K562 (cell line): ENCODE data around the gene ERICH6. TPM values are rescaled to one million over a fixed set of nuclear protein-coding genes. Genes with fewer than 3 reads are reported as not detected.
A peak's percentile ranks its signal among the peaks of the same experiment; 100 is the strongest.

ENCODE experiments used
- ARNT ChIP-seq, 2 experiments: fragments of 450-650 bp; IDR thresholded peaks; 2 replicates each; pipeline ENCODE4 v1.6.1; 2016; ENCODE audit warnings: mild to moderate bottlenecking in 1 of 2
- CREB5 ChIP-seq: fragments of 250-450 bp; sonication (Bioruptor Pico); IDR thresholded peaks from 2 replicates; pipeline ENCODE4 v1.5.0; 2020; ENCODE audit warnings: mild to moderate bottlenecking
- CXXC5 ChIP-seq: fragments of 250-450 bp; sonication (Bioruptor Pico); IDR thresholded peaks from 2 replicates; pipeline ENCODE4 v1.8.0; 2022; ENCODE audit warnings: inconsistent platforms, mild to moderate bottlenecking, moderate library complexity
- NFE2 ChIP-seq: IDR thresholded peaks from 2 replicates; pipeline ENCODE4 v1.6.1; 2014; ENCODE audit warnings: antibody characterized with exemption, low read depth
- PKNOX1 ChIP-seq: fragments of 450-650 bp; IDR thresholded peaks from 2 replicates; pipeline ENCODE4 v1.6.1; 2016
- RBM25 ChIP-seq: fragments of 200-400 bp; formaldehyde crosslinking; IDR thresholded peaks from 2 replicates; pipeline ENCODE4 v1.6.1; 2018; ENCODE audit warnings: low read length, low read depth, moderate library complexity; ENCODE audit not compliant: severe bottlenecking
- SUPT5H ChIP-seq: fragments of 450-650 bp; IDR thresholded peaks from 2 replicates; pipeline ENCODE4 v1.6.1; 2016
- TCF3 ChIP-seq: sonication (generic); formaldehyde crosslinking; IDR thresholded peaks from 2 replicates; pipeline ENCODE4 v1.4.0; 2020; ENCODE audit warnings: mild to moderate bottlenecking, missing genetic modification reagents
- ZBTB34 ChIP-seq: fragments of 250-450 bp; sonication (Bioruptor Pico); IDR thresholded peaks from 2 replicates; pipeline ENCODE4 v1.8.0; 2021; ENCODE audit warnings: mild to moderate bottlenecking, moderate library complexity
- ZNF212 ChIP-seq: fragments of 450-650 bp; formaldehyde crosslinking; IDR thresholded peaks from 2 replicates; pipeline ENCODE4 v1.4.0; 2020; ENCODE audit warnings: mild to moderate bottlenecking
- ZNF436 ChIP-seq: fragments of 250-450, 450-650 bp; sonication (Bioruptor Pico); formaldehyde crosslinking; IDR thresholded peaks from 2 replicates; pipeline ENCODE4 v1.7.0; 2020; ENCODE audit warnings: mild to moderate bottlenecking
- ZNF740 ChIP-seq, 3 experiments: fragments of 200-800 bp in 1 of 3; sonication (Bioruptor generic) in 1 of 3; sonication (generic) in 1 of 3; formaldehyde crosslinking in 1 of 3; IDR thresholded peaks; 2 replicates each; pipeline versions ENCODE4 v1.6.1 to v1.8.0; 2016 to 2022; ENCODE audit warnings: mild to moderate bottlenecking in 2 of 3, missing compliant biosample characterization in 2 of 3, missing genetic modification characterization in 2 of 3, missing genetic modification reagents in 1 of 3
- polyA plus RNA-seq, 8 experiments: library from polyadenylated mRNA; depleted of rRNA in 4 of 8; stranded (reverse) in 5 of 8; unstranded in 3 of 8; fragments of >200 nt; fragmentation: Nextera tagmentation in 2 of 8; fragmentation: Illumina TruSeq in 1 of 8; extraction: Ambion mirVana in 2 of 8; extraction: Trizol in 1 of 8; gene quantifications; 2 replicates each; pipeline versions ENCODE4 v1.2.1 to v1.2.3, GENCODE V29; 2011 to 2014; ENCODE audit warnings: inconsistent platforms in 1 of 8, missing spikeins in 1 of 8
- total RNA-seq, 7 experiments: library from RNA; depleted of rRNA in 6 of 7; stranded (reverse); fragments of >200 nt in 6 of 7; fragmentation: Illumina TruSeq in 2 of 7; extraction: Trizol in 2 of 7; gene quantifications; 2 replicates each; pipeline versions ENCODE4 v1.2.1 to v1.2.3, GENCODE V29; 2011 to 2021; ENCODE audit warnings: low replicate concordance in 1 of 7
- TF ChIP-seq, protein P1 (sequence below): fragments of 450-650 bp; IDR thresholded peaks from 2 replicates; pipeline ENCODE4 v1.6.1; 2016; ENCODE audit warnings: antibody characterized with exemption
- TF ChIP-seq, protein P2 (sequence below): fragments of 200-800 bp; sonication (Bioruptor generic); IDR thresholded peaks from 2 replicates; pipeline ENCODE4 v1.6.1; 2017; ENCODE audit warnings: missing genetic modification characterization, missing compliant biosample characterization
- TF ChIP-seq, protein P3 (sequence below): fragments of 250-450 bp; sonication (Bioruptor Pico); IDR thresholded peaks from 2 replicates; pipeline ENCODE4 v1.4.0; 2020

The ERICH6 gene
- total and polyA plus RNA-seq, 9 of the 15 experiments (the other 6 are each of a cell fraction or from before 2014, with no cell fraction given) = not detected

DNA sequence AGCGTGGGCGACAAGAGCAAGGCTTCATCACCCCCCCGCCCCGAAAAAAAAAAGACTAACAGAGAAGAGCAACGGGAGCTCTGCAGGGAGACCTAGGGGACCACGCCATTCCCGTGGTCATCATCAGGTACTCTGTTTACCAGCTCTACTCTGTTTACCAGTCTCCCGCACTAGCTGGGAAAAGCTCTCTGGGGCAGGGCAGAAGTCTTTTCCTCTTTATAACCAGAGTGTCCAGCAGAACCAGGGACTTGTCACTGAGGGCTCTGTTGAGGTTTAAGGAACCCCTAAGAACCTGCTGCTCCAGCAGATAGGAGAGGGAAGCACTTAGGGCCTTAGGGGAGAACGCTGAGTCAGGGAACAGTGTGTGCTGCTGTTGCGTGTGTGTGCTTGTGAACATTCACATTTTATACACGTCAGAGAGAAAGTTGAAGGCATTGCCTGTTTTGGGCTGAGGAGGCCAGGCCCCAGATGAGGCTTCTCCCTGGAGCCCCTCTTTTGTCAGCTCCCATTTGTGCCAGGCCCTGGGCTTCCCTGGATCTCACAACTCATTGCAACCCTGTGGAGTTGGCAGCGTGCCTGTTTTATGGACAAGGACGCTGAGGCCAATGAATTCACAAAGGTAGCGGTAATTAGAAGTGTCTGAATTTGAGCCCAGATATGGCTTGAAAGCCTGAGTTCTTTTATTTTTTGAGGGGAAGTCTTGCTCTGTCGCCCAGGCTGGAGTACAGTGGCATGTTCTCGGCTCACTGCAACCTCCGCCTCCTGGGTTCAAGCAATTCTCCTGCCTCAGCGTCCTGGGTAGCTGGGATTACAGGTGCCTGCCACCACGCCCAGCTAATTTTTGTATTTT lies 24.2 kb upstream of the ERICH6 start (continued):
- TF ChIP-seq RBM25 (no peak), ARNT (IDR thresholded peaks at IDR 0.05) (0 out of 4 replicates have a peak, but pooled peaks of 1 of the 2 experiments have one; percentile 32), NFE2 (peak; percentile 96), TCF3 (CRISPR knock-in tag) (peak; percentile 87), ZNF212 (CRISPR knock-in tag) (no peak), PKNOX1 (peak; percentile 19; the same call in 1 of the 2 replicates), CXXC5 (peak; percentile 47; the same call in 1 of the 2 replicates), CREB5 (CRISPR knock-in tag) (no peak), SUPT5H (0 out of 2 replicates have a peak, but pooled peaks have one; percentile 21), ZNF740 (CRISPR knock-in tag; IDR thresholded peaks at IDR 0.05) (no peak), ZNF740 (tag; IDR thresholded peaks at IDR 0.05) (peak in 1 of 2 experiments; percentile 64; a peak in 1 of 4 replicates), ZBTB34 (no peak), ZNF436 (no peak)
- TF ChIP-seq, protein P1, sequence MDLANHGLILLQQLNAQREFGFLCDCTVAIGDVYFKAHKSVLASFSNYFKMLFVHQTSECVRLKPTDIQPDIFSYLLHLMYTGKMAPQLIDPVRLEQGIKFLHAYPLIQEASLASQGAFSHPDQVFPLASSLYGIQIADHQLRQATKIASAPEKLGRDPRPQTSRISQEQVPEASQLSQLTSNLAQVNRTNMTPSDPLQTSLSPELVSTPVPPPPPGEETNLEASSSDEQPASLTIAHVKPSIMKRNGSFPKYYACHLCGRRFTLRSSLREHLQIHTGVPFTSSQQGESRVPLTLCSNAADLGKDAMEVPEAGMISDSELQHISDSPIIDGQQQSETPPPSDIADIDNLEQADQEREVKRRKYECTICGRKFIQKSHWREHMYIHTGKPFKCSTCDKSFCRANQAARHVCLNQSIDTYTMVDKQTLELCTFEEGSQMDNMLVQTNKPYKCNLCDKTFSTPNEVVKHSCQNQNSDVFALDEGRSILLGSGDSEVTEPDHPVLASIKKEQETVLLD = no peak
- TF ChIP-seq, protein P2, sequence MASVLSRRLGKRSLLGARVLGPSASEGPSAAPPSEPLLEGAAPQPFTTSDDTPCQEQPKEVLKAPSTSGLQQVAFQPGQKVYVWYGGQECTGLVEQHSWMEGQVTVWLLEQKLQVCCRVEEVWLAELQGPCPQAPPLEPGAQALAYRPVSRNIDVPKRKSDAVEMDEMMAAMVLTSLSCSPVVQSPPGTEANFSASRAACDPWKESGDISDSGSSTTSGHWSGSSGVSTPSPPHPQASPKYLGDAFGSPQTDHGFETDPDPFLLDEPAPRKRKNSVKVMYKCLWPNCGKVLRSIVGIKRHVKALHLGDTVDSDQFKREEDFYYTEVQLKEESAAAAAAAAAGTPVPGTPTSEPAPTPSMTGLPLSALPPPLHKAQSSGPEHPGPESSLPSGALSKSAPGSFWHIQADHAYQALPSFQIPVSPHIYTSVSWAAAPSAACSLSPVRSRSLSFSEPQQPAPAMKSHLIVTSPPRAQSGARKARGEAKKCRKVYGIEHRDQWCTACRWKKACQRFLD = 0 out of 2 replicates have a peak, but pooled peaks have one; percentile 37
- TF ChIP-seq, protein P3, sequence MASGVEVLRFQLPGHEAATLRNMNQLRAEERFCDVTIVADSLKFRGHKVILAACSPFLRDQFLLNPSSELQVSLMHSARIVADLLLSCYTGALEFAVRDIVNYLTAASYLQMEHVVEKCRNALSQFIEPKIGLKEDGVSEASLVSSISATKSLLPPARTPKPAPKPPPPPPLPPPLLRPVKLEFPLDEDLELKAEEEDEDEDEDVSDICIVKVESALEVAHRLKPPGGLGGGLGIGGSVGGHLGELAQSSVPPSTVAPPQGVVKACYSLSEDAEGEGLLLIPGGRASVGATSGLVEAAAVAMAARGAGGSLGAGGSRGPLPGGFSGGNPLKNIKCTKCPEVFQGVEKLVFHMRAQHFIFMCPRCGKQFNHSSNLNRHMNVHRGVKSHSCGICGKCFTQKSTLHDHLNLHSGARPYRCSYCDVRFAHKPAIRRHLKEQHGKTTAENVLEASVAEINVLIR (CRISPR knock-in tag) = peak; percentile 20; the same call in 1 of the 2 replicates
